Parathyroid adenoma (tissue), 2 donors: ENCODE measurements around the gene IL17RB.

Experiments used
- H2AFZ ChIP-seq: fragments of 300-600 bp; sonication (generic); one replicate; pipeline ENCODE4 v1.7.0; 2017; ENCODE audit warnings: antibody characterized with exemption, mild to moderate bottlenecking
- H3K27ac ChIP-seq: fragments of 300-600 bp; sonication (generic); one replicate; pipeline ENCODE4 v1.7.0; 2017
- H3K27me3 ChIP-seq: fragments of 300-600 bp; sonication (generic); one replicate; pipeline ENCODE4 v1.7.0; 2017; ENCODE audit warnings: low read length; ENCODE audit not compliant: control insufficient read depth, insufficient read depth
- H3K36me3 ChIP-seq: fragments of 300-600 bp; sonication (generic); one replicate; pipeline ENCODE4 v1.7.0; 2017; ENCODE audit warnings: low read length; ENCODE audit not compliant: control insufficient read depth, insufficient read depth
- H3K4me1 ChIP-seq: fragments of 300-600 bp; sonication (generic); one replicate; pipeline ENCODE4 v1.7.0; 2017; ENCODE audit warnings: control low read depth
- H3K4me2 ChIP-seq: fragments of 300-600 bp; sonication (generic); one replicate; pipeline ENCODE4 v1.7.0; 2017; ENCODE audit warnings: low read length
- H3K4me3 ChIP-seq: fragments of 300-600 bp; sonication (generic); one replicate; pipeline ENCODE4 v1.7.0; 2017; ENCODE audit warnings: low read depth, low read length
- H3K79me2 ChIP-seq: fragments of 300-600 bp; sonication (generic); one replicate; pipeline ENCODE4 v1.7.0; 2017; ENCODE audit warnings: control low read depth
- H3K9ac ChIP-seq: fragments of 300-600 bp; sonication (generic); one replicate; pipeline ENCODE4 v1.7.0; 2017; ENCODE audit warnings: mild to moderate bottlenecking
- H3K9me3 ChIP-seq: fragments of 300-600 bp; sonication (generic); one replicate; pipeline ENCODE4 v1.7.0; 2017; ENCODE audit warnings: low read length; ENCODE audit not compliant: control insufficient read depth
- CTCF ChIP-seq: fragments of 300-600 bp; sonication (generic); IDR thresholded peaks from one replicate; pipeline ENCODE4 v1.7.0; 2017; ENCODE audit warnings: antibody characterized with exemption, mild to moderate bottlenecking
- donor health status: primary hyperparathyroidism.

The IL17RB gene

DNA sequence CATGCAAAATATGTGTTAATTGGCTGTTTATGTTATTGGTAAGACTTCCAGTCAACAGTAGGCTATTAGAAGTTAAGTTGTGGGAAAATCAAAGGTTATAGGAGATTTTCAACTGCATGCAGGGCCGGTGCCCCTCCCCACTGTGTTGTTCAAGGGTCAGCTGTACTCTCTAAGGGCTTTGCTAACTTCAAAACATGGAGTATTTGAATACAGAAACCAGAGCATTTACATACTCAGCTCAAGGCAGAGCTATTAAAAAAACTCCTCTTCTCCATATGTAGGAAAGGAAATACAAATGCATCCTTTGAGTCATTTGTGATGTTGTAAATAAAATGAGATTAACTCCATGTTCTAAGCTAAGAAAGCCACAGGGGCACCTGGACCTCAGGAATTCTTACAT is 16.8 kb downstream of the IL17RB start:
- no peak overlapping the region for H3K4me2 ChIP-seq
- no peaks in the 10 kb centered on the region for H3K36me3 ChIP-seq
- no peaks in the 10 kb centered on the region for H3K79me2 ChIP-seq
- H2AFZ ChIP-seq = no peak overlapping the region
- H3K4me3 ChIP-seq = no peak overlapping the region
- no peaks in the 10 kb centered on the region for H3K27me3 ChIP-seq
- H3K9ac ChIP-seq = no peak overlapping the region
- no peaks in the 10 kb centered on the region for H3K4me1 ChIP-seq
- no peak for TF ChIP-seq CTCF
- H3K27ac ChIP-seq = no peak overlapping the region
- H3K9me3 ChIP-seq = no peaks in the 10 kb centered on the region

DNA sequence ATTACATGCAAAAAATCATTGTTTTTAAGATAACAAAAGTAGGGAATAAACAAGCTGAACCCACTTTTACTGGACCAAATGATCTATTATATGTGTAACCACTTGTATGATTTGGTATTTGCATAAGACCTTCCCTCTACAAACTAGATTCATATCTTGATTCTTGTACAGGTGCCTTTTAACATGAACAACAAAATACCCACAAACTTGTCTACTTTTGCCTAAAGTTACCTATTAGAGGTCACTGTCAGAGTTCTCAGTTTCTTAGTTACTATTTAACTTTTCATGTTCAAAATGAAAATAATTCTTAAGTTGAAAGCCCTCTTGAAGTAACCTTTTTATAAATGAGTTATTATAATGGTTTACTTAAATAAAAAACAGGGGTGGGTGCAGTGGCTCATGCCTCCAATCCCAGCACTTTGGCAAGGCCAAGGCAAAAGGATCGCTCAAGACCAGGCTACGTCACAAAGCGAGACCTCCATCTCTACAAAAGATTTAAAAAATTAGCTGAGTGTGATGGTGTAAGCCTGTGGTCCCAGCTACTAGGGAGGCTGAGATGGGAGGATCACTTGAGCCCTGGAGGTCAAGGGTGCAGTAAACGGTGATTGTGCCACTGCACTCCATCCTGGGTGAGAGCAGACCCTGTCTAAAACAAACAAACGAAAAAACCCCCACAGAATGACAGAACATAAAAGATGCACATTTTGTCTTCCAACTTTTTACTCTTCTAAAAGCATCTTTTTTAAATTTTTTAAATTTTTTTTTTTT is 19.5 kb downstream of the IL17RB start:
- no peak for TF ChIP-seq CTCF
- no peak overlapping the region for H3K4me2 ChIP-seq
- H3K9ac ChIP-seq = no peak overlapping the region
- no peak overlapping the region for H3K27ac ChIP-seq
- H3K27me3 ChIP-seq = no peaks in the 10 kb centered on the region
- no peaks in the 10 kb centered on the region for H3K4me1 ChIP-seq
- no peaks in the 10 kb centered on the region for H3K79me2 ChIP-seq
- no peak overlapping the region for H3K4me3 ChIP-seq
- no peak overlapping the region for H2AFZ ChIP-seq
- no peaks in the 10 kb centered on the region for H3K9me3 ChIP-seq
- no peaks in the 10 kb centered on the region for H3K36me3 ChIP-seq

DNA sequence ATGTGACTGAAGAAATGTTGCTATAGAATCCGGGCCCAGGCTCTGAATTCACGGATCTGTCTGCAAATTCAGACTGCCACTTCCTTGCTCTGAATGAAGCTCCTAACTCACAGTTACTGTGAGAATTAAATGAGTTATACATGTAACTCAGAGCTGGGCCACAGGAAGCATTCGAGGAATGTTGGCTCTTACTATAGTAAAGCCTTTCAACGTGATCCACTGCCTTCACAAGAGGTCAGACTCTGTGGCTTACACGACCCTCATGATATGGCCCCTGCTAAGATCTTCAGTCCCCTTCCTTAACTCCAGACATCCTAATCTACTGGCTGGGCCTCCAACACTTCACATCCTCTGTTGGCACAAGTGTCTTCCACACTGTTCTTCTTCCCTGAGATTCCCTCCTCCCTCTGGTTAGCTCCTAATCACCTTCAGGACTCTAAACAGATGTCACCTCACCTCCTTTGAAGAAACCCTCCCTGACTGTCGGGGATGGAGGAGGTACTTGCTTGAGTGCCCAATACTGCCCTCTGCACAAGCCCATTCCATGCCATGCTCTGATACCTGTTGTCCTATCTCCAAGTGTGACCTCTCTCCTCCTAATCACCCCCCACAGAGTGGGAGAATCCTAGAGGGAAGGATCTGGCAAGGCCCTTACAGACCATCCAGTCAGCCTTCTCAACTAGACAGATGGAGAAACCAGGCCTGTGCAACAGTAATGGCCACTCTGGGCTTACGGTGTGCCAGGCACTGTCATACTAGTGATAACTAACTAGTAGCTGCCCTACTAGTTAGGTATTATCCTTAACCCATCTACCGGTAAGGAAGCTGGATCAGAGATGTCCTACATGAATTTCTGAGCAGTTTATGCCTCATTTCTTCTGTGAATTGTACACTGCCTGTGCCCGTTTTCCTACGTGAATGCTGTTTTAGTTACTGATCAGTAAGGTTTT is 34.3 kb downstream of the IL17RB start:
- no peak for TF ChIP-seq CTCF

GRCh38 chr3:53881691-53882593 is 35.6 kb downstream of the IL17RB start, which contains the start of gene ACTR8:
TSS of gene ACTR8 (minus strand) at chr3:53882152. CDS start at chr3:53882101, 51 bp downstream.
- Histone ChIP-seq H3K36me3 (no peaks in the 10 kb centered on the region), H3K4me2 (peak within 1 kb of the TSS; percentile 71), H3K27me3 (no peaks in the 10 kb centered on the region), H3K4me3 (peak within 1 kb of the TSS; percentile 86), H3K9ac (peak within 1 kb of the TSS; percentile 34), H3K9me3 (no peaks in the 10 kb centered on the region), H3K79me2 (no peaks in the 10 kb centered on the region), H3K27ac (peak within 1 kb of the TSS; percentile 70), H3K4me1 (peaks cover 8% of the 10 kb centered on the region), H2AFZ (peak within 1 kb of the TSS; percentile 82)
- peak; percentile 10 for TF ChIP-seq CTCF

More for the DNA sequence above, 34.3 kb downstream of the IL17RB start:
- Histone ChIP-seq H3K27ac (no peak overlapping the region), H3K9ac (peak overlapping the region; percentile 34), H2AFZ (peak overlapping the region; percentile 82), H3K4me1 (peaks cover 8% of the 10 kb centered on the region), H3K9me3 (no peaks in the 10 kb centered on the region), H3K27me3 (no peaks in the 10 kb centered on the region), H3K4me3 (peak overlapping the region; percentile 86), H3K79me2 (no peaks in the 10 kb centered on the region), H3K36me3 (no peaks in the 10 kb centered on the region), H3K4me2 (peak overlapping the region; percentile 71)
